Chondrocyte (in vitro differentiated cells): ENCODE measurements around the gene C3. TPM values are rescaled to one million over a fixed set of nuclear protein-coding genes. Genes with fewer than 3 reads are reported as not detected.

Source experiments
- DNase-seq: peaks from one replicate; pipeline ENCODE4 v3.0.0; 2021; ENCODE audit warnings: mixed read lengths, low spot score
- H3K27ac Mint-ChIP-seq: one replicate; pipeline ENCODE4 v1.8.0; 2021; ENCODE audit warnings: mild to moderate bottlenecking, moderate library complexity, mixed read lengths; ENCODE audit not compliant: unreplicated experiment
- H3K27me3 Mint-ChIP-seq: 2 replicates; pipeline ENCODE4 v1.8.0; 2021; ENCODE audit warnings: low read depth, mixed read lengths
- H3K36me3 Mint-ChIP-seq: 2 replicates; pipeline ENCODE4 v1.8.0; 2021; ENCODE audit warnings: low read depth, mixed read lengths
- H3K4me1 Mint-ChIP-seq: 2 replicates; pipeline ENCODE4 v1.8.0; 2021; ENCODE audit warnings: low read depth, mild to moderate bottlenecking, mixed read lengths
- H3K4me3 Mint-ChIP-seq: one replicate; pipeline ENCODE4 v1.8.0; 2021; ENCODE audit warnings: mild to moderate bottlenecking, moderate library complexity, mixed read lengths; ENCODE audit not compliant: unreplicated experiment
- H3K9me3 Mint-ChIP-seq: 2 replicates; pipeline ENCODE4 v1.8.0; 2021; ENCODE audit warnings: low read depth, mixed read lengths
- CTCF ChIP-seq: fragments of 200-600 bp; sonication (generic); IDR thresholded peaks from 2 replicates; pipeline ENCODE4 v1.5.0; 2021; ENCODE audit warnings: antibody characterized with exemption, mild to moderate bottlenecking, moderate library complexity
- total RNA-seq: library from RNA; stranded (reverse); gene quantifications from 3 replicates; pipeline ENCODE4 v1.2.1, GENCODE V29; 2021

The C3 gene
- total RNA-seq, 1 donor from 2014 or later = 0.77 TPM

- Mint-ChIP-seq H3K36me3 (no peaks in the 10 kb centered on the region), H3K4me1 (peaks cover 9% of the 10 kb centered on the region), H3K9me3 (peaks cover 7% of the 10 kb centered on the region), H3K27ac (no peak overlapping the region), H3K4me3 (no peak overlapping the region), H3K27me3 (peaks cover 44% of the 10 kb centered on the region)
- no peak for DNase-seq
- TF ChIP-seq CTCF = no peak
Measured at GRCh38 chr19:6680141-6680540, 40.3 kb downstream of the C3 start.

- no peak overlapping the region for H3K4me3 Mint-ChIP-seq
- peaks cover 34% of the 10 kb centered on the region for H3K27me3 Mint-ChIP-seq
- H3K9me3 Mint-ChIP-seq = peaks cover 7% of the 10 kb centered on the region
- TF ChIP-seq CTCF = no peak
- H3K4me1 Mint-ChIP-seq = peaks cover 17% of the 10 kb centered on the region
- H3K36me3 Mint-ChIP-seq = no peaks in the 10 kb centered on the region
- no peak overlapping the region for H3K27ac Mint-ChIP-seq
- no peak for DNase-seq
Measured at GRCh38 chr19:6679139-6679538, 41.3 kb downstream of the C3 start.

GRCh38 chr19:6678690-6679109, 41.8 kb downstream of the C3 start:
- peaks cover 17% of the 10 kb centered on the region for H3K4me1 Mint-ChIP-seq
- H3K36me3 Mint-ChIP-seq = no peaks in the 10 kb centered on the region
- no peak overlapping the region for H3K4me3 Mint-ChIP-seq
- H3K27ac Mint-ChIP-seq = no peak overlapping the region
- no peak for TF ChIP-seq CTCF
- H3K27me3 Mint-ChIP-seq = peaks cover 33% of the 10 kb centered on the region
- no peak for DNase-seq
- H3K9me3 Mint-ChIP-seq = peaks cover 7% of the 10 kb centered on the region

- Mint-ChIP-seq H3K27me3 (peaks cover 33% of the 10 kb centered on the region), H3K4me1 (peaks cover 17% of the 10 kb centered on the region), H3K4me3 (no peak overlapping the region), H3K36me3 (no peaks in the 10 kb centered on the region), H3K27ac (no peak overlapping the region), H3K9me3 (peaks cover 7% of the 10 kb centered on the region)
- no peak for DNase-seq
- no peak for TF ChIP-seq CTCF
Measured at GRCh38 chr19:6677883-6678689, 42.4 kb downstream of the C3 start.

- peaks cover 27% of the 10 kb centered on the region for H3K27me3 Mint-ChIP-seq
- no peak for TF ChIP-seq CTCF
- H3K9me3 Mint-ChIP-seq = peaks cover 7% of the 10 kb centered on the region
- DNase-seq = peak; percentile 55
- no peak overlapping the region for H3K4me3 Mint-ChIP-seq
- H3K36me3 Mint-ChIP-seq = no peaks in the 10 kb centered on the region
- H3K4me1 Mint-ChIP-seq = peaks cover 17% of the 10 kb centered on the region
- no peak overlapping the region for H3K27ac Mint-ChIP-seq
Measured at GRCh38 chr19:6677495-6677882, 43.0 kb downstream of the C3 start.
